ENCODE results near the gene COG7. TPM values are rescaled to one million over a fixed set of nuclear protein-coding genes. Genes with fewer than 3 reads are reported as not detected.

COG7 gene
- total RNA-seq, 4 donors from 2014 or later = 21.6 to 35.7 (median 24.8) TPM

DNA sequence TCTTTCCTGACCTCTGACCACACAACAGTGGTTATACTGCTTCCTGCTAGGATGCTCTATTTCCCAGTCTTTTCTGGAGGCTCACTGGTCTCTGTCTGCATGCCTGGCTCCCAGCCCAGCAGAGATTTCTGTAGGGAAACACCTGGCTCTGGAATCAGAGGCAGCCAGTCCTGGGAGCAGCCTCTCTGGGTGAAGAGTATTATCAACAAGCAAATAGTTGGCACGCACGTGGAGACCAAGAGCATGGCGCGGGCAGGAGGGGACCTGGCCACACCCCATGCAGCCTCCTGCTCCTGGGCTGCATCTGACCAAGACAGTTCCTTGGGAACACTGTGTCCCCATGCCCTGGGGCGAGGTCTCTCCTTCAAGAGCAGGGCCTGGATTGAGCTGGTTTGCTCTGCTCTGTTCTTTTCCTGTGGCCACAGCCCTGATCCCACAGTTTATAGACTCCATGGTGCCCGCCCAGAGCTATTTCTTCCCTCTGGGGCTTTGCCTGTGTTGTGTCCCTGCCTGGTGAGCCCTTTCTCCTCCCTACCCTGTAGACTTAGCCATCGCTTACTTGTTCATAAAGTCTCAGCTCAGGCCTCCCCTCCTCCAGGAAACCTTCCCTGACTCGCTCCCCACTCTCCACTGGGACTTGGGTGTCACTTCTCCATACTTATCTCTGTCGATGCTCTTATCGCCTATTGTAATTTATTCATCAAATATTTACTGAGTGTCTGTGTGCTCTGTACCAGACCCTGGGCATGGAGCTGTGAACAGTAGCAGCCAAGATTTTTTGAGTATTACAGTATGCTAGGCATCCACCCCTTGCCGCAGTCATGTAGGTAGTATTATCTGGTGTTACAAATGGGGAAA, 90.3 kb downstream of the COG7 start:
- WGBS, 2 donors = 73 to 75% methylated on average over 11 of the region's 11 CpGs
- H3K27ac ChIP-seq = peak overlapping the region; percentile 13 to 67 (median 54)
- peak; percentile 6 to 20 for DNase-seq (ENCODE audit: low spot score in 2 of 2)
- no peaks in the 10 kb centered on the region for H3K36me3 ChIP-seq
- no peaks in the 10 kb centered on the region for H3K4me1 ChIP-seq
- H3K27me3 ChIP-seq = no peaks in the 10 kb centered on the region
- H3K4me3 ChIP-seq = no peak overlapping the region
- TF ChIP-seq EP300 (IDR thresholded peaks at IDR 0.05) (no peak), POLR2A (IDR thresholded peaks at IDR 0.05) (no peak), CTCF (IDR thresholded peaks at IDR 0.05) (no peak)
- H3K9me3 ChIP-seq = no peaks in the 10 kb centered on the region

DNA sequence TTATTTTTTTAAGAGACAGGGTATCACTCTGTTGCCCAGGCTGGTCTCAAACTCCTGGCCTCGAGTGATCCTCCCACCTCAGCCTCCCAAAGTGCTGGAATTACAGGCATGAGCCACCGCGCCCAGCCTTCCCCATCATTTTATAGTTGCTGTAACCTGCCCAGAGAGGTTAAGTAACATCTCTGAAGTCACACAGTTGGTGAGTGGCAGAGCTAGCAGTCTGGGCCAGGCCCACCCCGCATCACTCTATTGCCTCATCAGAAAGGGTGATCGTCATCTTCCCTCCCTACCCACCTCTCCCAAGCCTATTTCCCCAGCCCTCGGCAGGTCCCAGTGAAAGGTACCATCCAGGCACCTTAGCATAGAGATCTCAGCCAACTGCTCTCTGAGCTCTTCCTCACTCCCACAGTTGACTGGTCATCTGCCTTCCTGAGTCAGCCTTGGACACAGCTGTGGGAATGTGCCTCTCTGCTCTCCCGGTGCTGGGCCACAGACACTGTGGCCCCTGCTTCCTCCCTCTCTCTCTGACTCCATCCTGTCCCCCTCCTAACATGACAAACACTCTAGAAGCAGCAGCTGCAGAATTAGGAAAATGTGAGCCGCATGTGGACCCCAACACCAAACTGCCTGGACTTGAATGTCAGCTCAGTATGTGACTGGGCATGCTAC, 93.8 kb downstream of the COG7 start:
- no peak for DNase-seq (ENCODE audit: low spot score in 2 of 2)
- WGBS, 2 donors = 69 to 76% methylated on average over 8 of the region's 8 CpGs
- no peak for TF ChIP-seq EP300 (IDR thresholded peaks at IDR 0.05)
- TF ChIP-seq CTCF (IDR thresholded peaks at IDR 0.05) = no peak
- no peak for TF ChIP-seq POLR2A (IDR thresholded peaks at IDR 0.05)

DNA sequence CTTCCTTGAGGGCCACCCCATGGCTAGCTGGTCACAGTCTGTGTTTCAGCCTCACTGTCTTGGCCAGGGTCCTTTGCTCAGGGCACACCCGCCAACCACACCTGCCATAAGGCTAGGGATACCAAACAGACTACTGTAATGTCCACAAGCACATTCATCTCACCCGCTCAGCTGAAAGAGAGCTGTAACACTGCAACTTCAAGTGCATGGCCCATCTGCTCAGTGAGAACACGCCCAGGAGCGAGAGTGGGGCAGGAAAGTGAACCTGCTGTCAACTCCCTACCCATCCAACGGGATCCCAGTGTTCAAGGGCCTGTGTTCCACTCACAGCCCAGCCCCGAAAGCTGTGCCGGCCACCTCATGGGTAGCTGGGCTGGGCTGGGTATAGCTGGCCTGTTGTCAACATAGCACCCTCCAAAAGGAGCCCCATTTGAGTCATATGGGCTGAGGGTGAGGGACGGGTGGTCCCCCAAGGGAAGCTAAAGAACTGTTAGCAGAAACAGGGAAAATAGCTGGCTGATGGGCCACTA, 95.2 kb downstream of the COG7 start:
- no peaks in the 10 kb centered on the region for H3K4me1 ChIP-seq
- DNase-seq (ENCODE audit: low spot score in 2 of 2) = no peak
- H3K36me3 ChIP-seq = no peaks in the 10 kb centered on the region
- no peak overlapping the region for H3K27ac ChIP-seq
- no peak overlapping the region for H3K4me3 ChIP-seq
- TF ChIP-seq POLR2A (IDR thresholded peaks at IDR 0.05) = no peak
- no peak for TF ChIP-seq EP300 (IDR thresholded peaks at IDR 0.05)
- no peak for TF ChIP-seq CTCF (IDR thresholded peaks at IDR 0.05)
- H3K9me3 ChIP-seq = no peaks in the 10 kb centered on the region
- H3K27me3 ChIP-seq = no peaks in the 10 kb centered on the region
- WGBS, 2 donors = 79 to 91% methylated on average over 5 to 8 of the region's 8 CpGs

More for the DNA sequence above, 93.8 kb downstream of the COG7 start:
- H3K36me3 ChIP-seq = no peaks in the 10 kb centered on the region
- H3K9me3 ChIP-seq = no peaks in the 10 kb centered on the region
- H3K4me3 ChIP-seq = no peak overlapping the region
- H3K4me1 ChIP-seq = no peaks in the 10 kb centered on the region
- no peak overlapping the region for H3K27ac ChIP-seq
- no peaks in the 10 kb centered on the region for H3K27me3 ChIP-seq

DNA sequence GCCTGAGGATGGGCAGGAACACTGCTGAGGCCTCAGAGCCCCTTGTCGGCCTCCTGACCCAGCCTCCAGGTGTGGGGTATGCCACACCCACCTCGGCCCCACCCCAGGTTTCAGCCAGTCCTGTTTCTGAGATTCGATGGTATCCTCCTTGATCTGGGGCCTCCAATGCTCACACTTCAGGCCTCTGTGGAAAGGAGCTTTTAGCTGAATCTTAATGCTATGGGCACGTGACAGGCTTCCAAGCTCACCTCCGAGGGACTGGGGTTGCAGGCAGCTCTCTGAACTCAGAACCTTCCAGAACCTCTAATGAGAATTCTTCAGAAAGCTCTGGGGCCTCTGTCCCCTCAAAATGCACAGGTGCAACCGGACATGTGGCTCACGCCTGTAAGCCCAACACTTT, 96.0 kb downstream of the COG7 start:
- Histone ChIP-seq H3K4me3 (no peak overlapping the region), H3K27ac (no peak overlapping the region), H3K27me3 (no peaks in the 10 kb centered on the region), H3K9me3 (peaks cover 0 to 3% (median 0%) of the 10 kb centered on the region in 4 donors), H3K4me1 (no peaks in the 10 kb centered on the region), H3K36me3 (no peaks in the 10 kb centered on the region)
- TF ChIP-seq CTCF (IDR thresholded peaks at IDR 0.05) = no peak
- TF ChIP-seq POLR2A (IDR thresholded peaks at IDR 0.05) = no peak
- TF ChIP-seq EP300 (IDR thresholded peaks at IDR 0.05) = no peak
- DNase-seq (ENCODE audit: low spot score in 2 of 2) = no peak
- 84 to 86% methylated on average over 4 to 7 of the region's 7 CpGs for WGBS, 2 donors
